WI38 (cell line): ENCODE data around the gene ZBTB47.

ENCODE experiments used
- H3K4me3 ChIP-seq: 2 replicates; pipeline ENCODE4 v1.5.1; 2011; ENCODE audit warnings: low read depth, mild to moderate bottlenecking, control low read depth, low read length
- CTCF ChIP-seq: IDR thresholded peaks from 2 replicates; pipeline ENCODE4 v1.5.1; 2012; ENCODE audit warnings: low read depth, mild to moderate bottlenecking, control low read depth, low read length

ZBTB47 gene

GRCh38 chr3:42672515-42672914, 19.0 kb downstream of the ZBTB47 start:
- no peak overlapping the region for H3K4me3 ChIP-seq
- TF ChIP-seq CTCF: no peak

GRCh38 chr3:42673082-42673481, 19.6 kb downstream of the ZBTB47 start:
- TF ChIP-seq CTCF: no peak
- no peak overlapping the region for H3K4me3 ChIP-seq

- TF ChIP-seq CTCF: no peak
- no peak overlapping the region for H3K4me3 ChIP-seq
Observed at GRCh38 chr3:42674146-42674545, 20.6 kb downstream of the ZBTB47 start.

- no peak for TF ChIP-seq CTCF
- H3K4me3 ChIP-seq: no peak overlapping the region
Observed at GRCh38 chr3:42675909-42676308, 22.4 kb downstream of the ZBTB47 start.

- no peak for TF ChIP-seq CTCF
- H3K4me3 ChIP-seq: no peak overlapping the region
Observed at GRCh38 chr3:42678447-42678846, 24.9 kb downstream of the ZBTB47 start.

- H3K4me3 ChIP-seq: no peak overlapping the region
- TF ChIP-seq CTCF: no peak
Observed at GRCh38 chr3:42680271-42680670, 26.8 kb downstream of the ZBTB47 start.

- H3K4me3 ChIP-seq: no peak overlapping the region
- TF ChIP-seq CTCF: no peak
Observed at GRCh38 chr3:42680806-42681205, 27.3 kb downstream of the ZBTB47 start.
